CMK (cell line): ENCODE data around the gene CCDC107.
"Not testable (repeated sequence)": the region's sequence is repeated elsewhere in the genome, so short reads cannot be mapped to it uniquely, and the experiment has no call there.

Experiments used
- DNase-seq: peaks from one replicate; pipeline ENCODE4 v3.0.0-alpha.2; 2010; ENCODE audit warnings: low read depth

CCDC107 gene

GRCh38 chr9:35658137-35658967, at the start of gene CCDC107:
Gene CCDC107, plus strand, starts transcription at chr9:35658292. Its CDS starts 88 bp downstream, at chr9:35658380.
- peak; percentile 62 for DNase-seq

DNA sequence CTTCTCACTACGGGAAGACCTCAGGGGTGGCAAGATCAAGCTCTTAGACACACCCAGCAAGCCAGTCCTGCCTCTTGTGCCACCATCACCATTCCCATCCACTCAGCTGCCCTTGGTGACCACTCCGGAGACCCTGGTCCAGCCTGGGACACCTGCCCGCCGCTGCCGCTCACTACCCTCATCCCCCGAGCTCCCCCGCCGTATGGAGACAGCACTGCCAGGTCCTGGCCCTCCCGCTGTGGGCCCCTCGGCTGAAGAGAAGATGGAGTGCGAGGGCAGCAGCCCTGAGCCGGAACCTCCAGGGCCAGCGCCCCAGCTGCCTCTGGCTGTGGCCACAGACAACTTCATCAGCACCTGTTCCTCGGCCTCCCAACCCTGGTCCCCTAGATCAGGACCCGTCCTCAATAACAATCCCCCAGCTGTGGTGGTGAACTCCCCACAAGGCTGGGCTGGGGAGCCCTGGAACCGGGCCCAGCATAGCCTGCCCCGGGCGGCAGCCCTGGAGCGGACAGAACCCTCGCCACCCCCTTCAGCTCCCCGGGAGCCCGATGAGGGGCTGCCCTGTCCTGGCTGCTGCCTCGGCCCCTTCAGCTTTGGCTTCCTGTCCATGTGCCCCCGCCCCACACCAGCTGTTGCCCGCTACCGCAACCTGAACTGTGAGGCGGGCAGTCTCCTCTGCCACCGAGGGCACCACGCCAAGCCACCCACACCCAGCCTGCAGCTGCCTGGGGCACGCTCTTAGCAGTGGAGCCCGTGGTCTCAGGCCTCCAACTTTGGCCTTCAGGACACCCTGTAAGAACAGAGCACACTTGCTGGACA, 48.9 kb upstream of the CCDC107 start:
- no peak for DNase-seq

- DNase-seq: no peak
These were observed 48.3 kb upstream of the CCDC107 start for GRCh38 chr9:35609820-35610163.

DNA sequence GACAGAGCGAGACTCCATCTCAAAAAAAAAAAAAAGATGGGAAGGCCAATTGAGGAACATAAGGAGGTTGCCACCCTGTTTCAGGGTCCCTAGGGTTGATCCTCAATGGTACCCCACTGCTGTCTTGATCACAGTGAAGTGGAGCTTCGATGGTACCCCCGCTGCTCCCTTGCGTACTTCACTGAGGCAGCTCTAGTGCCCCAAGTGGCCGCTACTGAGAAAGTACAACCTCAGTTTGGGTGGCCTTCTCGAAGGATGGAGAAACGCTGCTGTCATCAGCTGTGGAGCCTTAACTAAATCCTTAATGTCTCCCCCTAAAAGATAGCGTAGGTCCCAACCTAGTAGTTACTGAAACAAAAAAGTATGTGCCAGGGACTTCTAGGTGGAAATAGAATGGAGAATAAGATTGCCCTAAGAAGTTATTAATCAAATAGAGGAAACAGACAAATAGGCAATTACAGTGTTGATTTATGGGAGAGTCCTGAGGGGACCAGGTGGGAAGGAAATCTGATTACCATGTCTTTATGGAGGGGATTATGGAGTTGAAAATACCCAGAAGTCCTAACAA, 46.8 kb upstream of the CCDC107 start:
- DNase-seq: no peak

DNA sequence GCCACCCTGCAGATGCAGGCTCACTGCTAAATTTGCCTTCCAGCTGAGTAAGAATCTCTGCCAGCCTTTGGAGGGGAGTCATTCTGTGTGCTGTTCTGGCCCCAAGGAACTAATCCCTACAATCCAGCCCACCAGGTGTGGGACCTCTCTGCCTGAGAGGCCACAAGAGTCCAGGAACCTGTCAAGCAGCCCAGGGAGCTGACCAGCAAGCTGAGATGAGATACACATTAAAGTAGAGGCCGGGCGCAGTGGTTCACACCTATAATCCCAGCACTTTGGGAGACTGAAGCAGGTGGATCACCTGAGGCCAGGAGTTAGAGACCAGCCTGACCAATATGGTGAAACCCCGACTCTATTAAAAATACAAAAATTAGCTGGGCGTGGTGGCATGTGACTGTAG, 46.0 kb upstream of the CCDC107 start:
- DNase-seq: not testable (repeated sequence)

DNA sequence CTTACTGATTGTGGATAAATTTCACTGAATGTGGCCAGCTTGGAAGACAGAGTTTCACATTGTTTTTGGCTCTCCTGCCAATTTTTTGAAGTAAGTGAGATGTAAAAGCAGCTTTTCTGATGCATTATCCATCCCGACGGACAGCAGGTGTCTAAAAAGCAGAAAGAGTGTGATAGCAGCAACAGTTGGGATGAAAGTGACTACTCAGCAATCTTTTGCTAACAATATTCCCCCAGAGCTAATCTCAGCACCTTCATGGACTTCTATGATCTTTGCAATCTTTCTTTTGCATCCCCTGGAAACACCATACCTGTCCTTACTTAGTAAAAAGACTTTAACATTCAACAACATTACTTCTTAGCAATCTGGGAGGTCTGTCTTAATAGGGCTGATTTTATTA, 45.2 kb upstream of the CCDC107 start:
- DNase-seq: no peak

- no peak for DNase-seq
These were observed 42.0 kb upstream of the CCDC107 start for GRCh38 chr9:35615981-35616680.

GRCh38 chr9:35616681-35617459, 41.2 kb upstream of the CCDC107 start:
- no peak for DNase-seq

DNA sequence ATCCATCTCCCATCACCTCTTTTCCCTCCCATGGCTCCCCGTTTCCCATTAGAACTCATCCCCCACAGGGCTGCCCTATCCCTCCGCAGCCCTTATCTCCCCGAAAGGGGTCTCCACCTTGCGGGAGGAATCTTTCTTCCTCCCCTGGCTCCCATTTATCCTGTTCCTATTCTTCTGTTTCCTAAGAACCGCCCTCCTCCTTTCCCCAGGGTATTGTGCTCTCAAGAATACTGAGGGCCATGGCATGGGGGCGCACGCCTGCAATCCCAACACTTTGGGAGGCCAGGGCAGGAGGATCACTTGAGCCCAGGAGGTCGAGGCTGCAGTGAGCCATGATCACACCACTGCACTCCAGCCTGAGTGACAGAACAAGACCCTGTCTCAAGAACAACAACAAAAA, 40.5 kb upstream of the CCDC107 start:
- DNase-seq: no peak

DNA sequence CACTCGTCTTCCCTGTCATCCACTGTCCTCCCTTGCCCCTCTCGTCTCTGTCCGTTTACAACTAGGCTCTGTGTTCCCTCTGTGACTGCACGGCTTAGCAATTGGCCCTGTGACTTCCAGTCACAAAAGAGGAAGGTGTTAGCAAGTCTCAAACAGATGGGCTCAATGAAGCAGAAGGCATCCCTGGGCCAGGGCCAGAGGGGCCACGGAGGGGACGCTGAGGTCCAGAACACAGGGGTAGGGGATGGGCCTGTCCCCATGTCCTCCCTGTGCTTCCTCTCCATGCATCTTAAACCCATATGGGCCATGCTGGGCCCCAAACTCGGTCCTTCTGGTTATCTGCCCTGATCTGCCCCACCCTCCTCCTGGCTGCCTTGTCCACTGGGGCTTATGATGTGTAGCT, 39.8 kb upstream of the CCDC107 start, which contains the start of gene CD72:
Gene CD72, minus strand, starts transcription at position 89 of the 403 bp plus-strand sequence. CDS start 110 bp downstream, outside the sequence.
- DNase-seq: no peak

- no peak for DNase-seq
These were observed 39.0 kb upstream of the CCDC107 start for GRCh38 chr9:35618854-35619799.

DNA sequence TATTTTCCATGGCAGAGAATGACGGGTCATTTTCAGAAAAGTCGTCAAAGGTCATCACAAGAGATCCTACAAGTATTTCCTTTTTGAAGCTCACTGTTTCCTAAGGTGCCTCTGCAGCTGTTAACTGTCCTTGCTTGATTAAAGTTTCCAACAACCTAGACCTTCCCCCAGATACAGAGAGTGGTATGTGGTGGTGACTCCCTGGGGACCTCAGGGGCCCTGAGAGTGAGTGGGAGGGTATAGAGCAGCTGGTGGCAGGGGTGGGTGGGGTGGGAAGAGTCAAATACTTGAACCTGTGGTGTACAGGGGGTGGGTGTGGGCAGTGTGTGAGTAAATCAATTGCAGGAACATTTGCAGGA, 38.3 kb upstream of the CCDC107 start:
- DNase-seq: no peak

DNA sequence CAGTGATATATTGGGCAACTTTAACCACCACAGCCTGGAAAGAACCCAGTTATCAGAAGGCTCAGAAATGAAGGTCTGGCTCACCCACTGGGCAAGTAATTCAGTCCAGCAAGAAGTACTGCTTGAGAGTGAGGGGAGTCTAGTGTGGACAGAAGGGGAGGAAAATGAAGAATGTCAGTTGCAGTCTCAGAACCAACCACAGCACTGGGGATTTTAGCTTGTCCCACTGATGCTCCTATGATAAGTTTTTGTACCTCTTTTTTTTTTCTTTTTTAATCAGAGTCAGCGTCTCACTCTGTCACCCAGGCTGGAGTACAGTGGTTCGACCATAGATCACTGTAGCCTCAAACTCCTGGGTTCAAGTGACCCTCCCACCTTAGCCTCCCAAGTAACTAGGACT, 30.5 kb upstream of the CCDC107 start:
- DNase-seq: no peak

GRCh38 chr9:35628389-35628991, 29.6 kb upstream of the CCDC107 start:
- DNase-seq: no peak

DNA sequence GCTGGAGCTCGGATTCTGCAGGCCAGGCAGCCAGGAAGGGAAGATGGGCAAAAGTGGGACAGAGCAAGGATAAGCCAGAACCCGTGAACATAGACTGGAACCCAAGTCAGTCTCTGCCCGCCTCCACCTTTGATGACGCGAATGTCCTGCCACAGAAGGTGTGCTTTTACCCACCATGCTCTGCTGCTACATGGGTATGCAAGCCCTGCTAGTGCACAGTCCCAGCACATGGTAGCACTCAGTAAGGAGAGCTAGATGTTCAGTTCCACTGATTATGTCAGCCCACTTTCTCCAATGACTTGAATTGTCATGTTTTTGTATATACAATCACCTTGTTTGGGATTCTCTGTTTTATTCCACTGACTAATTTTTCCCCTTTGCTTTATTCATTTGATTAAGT, 28.5 kb upstream of the CCDC107 start:
- DNase-seq: no peak

DNA sequence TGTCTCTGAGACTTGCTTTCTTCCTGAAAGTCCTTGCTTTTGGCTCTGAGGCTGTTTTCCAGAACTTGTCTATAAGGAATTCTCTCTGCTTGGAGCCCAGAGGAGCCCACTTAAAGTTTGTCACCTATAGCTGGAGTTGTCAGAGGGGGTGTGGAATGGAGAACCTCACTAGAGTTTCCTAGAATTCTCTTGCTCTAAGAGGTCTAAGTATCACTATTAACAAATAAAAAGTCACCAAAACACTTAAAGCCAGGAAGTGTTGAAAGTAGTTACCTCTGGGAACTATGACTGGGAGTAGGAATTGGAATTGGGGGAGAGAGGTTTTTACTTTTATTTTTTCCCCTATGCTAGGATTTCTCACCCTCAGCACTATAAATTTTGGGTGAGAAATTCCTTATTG, 22.4 kb upstream of the CCDC107 start:
- no peak for DNase-seq

DNA sequence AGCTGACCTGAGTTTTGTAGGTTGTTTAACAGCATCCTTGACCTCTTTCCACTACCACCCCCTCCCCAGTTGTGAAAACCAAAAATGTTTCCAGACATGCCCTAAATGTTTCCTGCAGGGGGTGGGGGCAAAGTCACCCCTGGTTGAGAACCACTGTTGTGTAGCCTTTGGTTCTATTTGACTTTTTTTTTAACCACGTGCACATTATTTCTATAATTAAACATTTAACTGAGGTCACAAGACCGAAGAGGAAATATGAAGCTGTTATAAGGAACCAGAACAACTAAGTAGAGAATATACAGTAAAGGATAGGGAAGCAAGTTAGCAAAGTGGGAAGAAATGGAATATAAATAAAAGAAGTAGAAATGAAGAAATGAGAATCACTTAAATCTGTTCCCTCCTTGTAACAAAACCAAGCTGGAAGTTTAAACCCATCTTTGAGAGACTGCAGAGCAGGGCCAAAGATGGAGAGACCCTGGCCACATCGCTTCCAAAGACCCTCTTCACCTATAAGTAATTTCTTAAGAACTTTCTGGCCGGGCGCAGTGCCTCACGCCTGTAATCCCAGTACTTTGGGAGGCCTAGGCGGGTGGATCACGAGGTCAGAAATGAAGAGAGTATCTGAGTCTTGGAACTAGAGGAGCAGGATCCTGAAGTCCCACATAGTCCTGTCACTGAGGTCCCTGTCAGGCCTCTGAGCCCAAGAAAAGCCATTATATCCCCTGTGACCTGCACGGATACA, 21.8 kb upstream of the CCDC107 start:
- no peak for DNase-seq

- DNase-seq: not testable (repeated sequence)
These were observed 21.2 kb upstream of the CCDC107 start for GRCh38 chr9:35636877-35637246.

DNA sequence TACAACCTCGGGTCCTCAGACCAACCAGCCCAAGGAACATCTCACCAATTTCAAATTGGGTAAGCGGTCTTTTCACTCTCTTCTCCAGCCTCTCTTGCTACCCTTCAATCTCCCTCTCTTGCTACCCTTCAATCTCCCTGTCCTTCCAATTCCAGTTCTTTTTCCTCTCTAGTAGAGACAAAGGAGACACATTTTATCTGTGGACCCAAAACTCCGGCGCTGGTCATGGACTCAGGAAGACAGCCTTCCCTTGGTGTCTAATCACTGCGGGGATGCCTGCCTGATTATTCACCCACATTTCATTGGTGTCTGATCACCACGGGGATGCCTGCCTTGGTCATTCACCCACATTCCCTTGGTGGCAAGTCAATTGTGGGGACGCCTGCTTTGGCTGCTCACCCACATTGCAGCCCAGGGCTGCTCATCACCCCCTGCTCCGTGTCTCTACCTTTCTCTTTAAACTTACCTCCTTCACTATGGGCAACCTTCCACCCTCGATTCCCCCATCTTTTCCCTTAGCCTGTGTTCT, 20.6 kb upstream of the CCDC107 start:
- not testable (repeated sequence) for DNase-seq
